D721Med (cell line): ENCODE results near the gene NTNG1.

Experiments used
- DNase-seq: peaks from one replicate; pipeline ENCODE4 v3.0.0; 2011; ENCODE audit warnings: low spot score; ENCODE audit not compliant: insufficient read length
- FAIRE-seq: peaks from 2 replicates; lab custom pipeline; 2011; peaks lifted over from hg19 to GRCh38; lab: Jason Lieb, UNC
- TF ChIP-seq, protein P1 (sequence below): IDR thresholded peaks from 2 replicates; pipeline ENCODE4 v1.5.1; 2012; ENCODE audit warnings: mild to moderate bottlenecking, control low read depth; ENCODE audit not compliant: insufficient read depth; ENCODE audit errors: missing control alignments

Gene NTNG1

DNA sequence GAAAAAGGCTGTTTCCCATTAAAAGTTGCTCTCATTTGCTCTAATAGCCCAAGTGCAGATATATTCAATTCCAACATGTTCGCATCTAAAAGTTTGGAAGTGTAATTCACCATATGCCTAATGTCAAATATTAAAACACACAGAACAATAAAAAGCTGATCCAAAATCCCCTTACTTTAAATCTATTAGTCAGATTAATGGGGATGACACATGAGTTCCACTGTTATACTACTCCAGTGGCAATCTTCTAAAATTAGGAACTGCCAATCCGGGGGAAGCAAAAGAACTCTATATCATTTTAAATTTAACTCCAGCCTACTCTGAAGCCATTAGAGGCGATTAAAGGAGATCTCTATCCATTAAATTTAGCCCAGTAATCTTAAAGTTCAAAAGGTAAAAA is 317.1 kb downstream of the NTNG1 start:
- TF ChIP-seq, protein P1, sequence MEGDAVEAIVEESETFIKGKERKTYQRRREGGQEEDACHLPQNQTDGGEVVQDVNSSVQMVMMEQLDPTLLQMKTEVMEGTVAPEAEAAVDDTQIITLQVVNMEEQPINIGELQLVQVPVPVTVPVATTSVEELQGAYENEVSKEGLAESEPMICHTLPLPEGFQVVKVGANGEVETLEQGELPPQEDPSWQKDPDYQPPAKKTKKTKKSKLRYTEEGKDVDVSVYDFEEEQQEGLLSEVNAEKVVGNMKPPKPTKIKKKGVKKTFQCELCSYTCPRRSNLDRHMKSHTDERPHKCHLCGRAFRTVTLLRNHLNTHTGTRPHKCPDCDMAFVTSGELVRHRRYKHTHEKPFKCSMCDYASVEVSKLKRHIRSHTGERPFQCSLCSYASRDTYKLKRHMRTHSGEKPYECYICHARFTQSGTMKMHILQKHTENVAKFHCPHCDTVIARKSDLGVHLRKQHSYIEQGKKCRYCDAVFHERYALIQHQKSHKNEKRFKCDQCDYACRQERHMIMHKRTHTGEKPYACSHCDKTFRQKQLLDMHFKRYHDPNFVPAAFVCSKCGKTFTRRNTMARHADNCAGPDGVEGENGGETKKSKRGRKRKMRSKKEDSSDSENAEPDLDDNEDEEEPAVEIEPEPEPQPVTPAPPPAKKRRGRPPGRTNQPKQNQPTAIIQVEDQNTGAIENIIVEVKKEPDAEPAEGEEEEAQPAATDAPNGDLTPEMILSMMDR = no peak
- FAIRE-seq (no peak), DNase-seq (no peak)

DNA sequence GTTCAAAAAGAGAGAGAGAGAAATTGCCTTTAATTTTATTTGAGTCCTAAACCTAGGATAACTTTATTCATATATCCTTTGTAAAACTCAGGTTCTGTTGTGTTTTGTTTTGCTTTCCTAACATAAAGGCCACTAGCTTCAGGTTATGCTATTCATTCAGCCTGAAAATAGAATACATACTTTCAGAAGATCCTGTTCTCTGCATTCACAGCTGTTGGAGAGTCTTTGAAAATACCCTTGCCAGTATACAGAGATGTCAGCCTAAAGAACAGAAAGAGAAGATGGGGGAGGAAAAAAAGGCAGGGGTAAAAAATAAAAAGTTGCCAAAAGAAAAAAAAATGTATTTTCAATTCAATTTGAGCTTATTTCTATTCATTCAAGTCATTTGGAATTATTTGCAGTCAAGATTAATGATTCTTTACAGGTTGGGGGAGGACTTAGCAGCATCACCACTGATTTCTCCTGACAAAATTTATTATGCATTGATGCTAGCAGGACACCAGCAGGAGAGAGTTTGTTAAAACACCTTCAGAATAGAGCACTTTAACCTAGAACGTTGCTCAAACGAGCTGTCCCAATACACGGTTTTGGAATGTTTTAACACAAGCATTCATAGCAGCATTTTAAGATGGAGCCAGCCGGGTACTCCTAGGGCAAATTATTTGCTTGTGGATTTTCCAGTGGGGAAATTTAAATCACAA is 318.5 kb downstream of the NTNG1 start:
- DNase-seq = no peak
- no peak for FAIRE-seq
- TF ChIP-seq, protein P1 = no peak

DNA sequence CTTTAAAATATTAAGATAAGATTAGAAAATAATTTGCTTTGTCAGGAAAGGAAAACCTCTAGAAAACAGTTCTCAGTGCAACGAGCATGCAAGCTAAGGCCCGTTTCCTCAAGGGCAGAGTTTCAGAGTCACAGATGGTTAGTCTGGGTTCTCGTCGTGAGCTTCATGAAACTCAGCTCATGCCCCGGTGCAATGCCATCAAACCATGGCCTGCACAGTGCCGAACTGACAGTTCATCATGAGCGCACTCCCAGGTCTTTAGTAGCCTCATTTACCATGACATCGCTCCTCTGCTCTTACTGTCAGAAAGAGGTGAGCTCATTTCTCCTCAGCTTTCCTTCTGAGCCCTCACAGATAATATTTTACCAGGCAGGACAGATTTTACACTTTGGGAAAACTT is 319.2 kb downstream of the NTNG1 start:
- DNase-seq (no peak), FAIRE-seq (no peak)
- TF ChIP-seq, protein P1 = no peak

DNA sequence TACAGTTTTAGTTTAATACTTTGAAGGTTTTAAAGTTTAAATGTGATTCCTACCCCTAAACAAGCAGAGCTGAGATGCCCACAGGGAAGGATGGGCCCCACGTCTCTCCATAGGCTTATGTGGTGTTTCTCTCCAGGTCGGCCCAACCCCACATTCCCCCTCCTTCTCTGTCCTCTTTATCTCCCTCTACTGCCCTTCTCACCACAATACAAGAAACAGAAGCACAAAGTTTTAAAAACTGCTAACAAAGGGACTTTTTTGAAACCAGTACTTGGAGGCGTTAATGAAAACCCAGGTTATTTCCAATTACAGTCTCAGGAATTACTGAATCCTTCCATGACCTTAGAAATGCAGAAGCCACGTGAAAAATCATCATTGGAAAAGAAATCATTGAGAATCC is 324.0 kb downstream of the NTNG1 start:
- TF ChIP-seq, protein P1 = peak; percentile 2
- FAIRE-seq = no peak

DNA sequence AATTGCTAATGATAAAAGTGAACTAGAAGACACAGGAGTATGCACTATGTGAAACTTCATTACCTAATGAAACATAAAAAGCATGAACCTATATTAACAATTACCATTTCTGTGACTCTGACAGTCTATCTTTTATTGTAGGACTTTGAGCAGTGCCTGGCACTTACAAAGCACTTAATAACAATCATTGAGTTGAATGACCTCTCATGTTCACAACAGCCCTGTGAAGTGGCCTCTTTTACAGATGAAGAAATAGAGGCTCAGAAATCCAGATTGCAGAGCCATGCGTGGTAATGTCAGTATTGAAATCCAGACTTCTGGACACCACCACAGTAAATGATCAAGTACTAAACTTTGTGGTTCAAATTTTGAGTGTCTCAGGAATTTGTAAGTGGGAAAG is 326.4 kb downstream of the NTNG1 start:
- TF ChIP-seq, protein P1 = no peak
- DNase-seq (no peak), FAIRE-seq (no peak)

More for the DNA sequence above, 324.0 kb downstream of the NTNG1 start:
- DNase-seq = no peak

DNA sequence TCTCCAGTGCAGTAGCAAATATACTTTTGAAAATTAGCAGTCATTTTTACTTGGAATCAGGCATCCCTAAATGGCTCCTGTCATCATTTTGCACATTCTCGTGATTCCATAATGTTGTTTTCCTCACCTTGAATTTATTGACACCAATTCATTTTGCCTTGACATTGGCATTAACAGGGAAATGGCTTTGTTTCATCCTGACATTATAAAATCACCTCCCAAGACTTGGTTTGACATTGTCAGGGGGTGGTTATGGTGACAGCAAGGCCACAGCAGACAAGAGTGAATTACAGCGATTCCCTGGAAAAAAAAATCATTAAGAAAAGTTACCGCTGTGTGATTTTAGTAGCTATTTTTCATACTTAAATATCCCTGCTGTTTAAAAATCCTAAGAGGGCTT is 327.0 kb downstream of the NTNG1 start:
- no peak for DNase-seq
- no peak for FAIRE-seq
- TF ChIP-seq, protein P1 = no peak

DNA sequence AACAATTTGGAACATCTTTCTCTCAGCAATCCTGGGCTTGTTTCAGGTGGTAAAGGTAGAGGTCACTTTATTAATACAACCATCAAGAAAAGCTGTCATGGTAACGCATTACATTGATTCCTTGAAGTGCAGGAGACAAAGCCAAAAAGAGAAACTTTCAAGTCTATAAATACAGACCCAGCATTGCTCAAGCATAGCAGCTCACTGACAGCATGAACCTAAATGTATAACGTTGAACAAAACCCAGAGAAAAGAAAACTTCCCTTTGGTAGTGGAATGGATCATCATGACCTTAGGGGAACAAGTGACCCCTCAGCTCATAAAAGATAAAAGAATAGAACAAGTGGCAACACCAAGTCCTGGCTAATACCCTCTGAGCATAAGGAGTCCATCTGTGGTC is 332.2 kb downstream of the NTNG1 start:
- TF ChIP-seq, protein P1 = no peak
- FAIRE-seq (no peak), DNase-seq (no peak)
